ENCODE results near the gene THNSL1.

DNA sequence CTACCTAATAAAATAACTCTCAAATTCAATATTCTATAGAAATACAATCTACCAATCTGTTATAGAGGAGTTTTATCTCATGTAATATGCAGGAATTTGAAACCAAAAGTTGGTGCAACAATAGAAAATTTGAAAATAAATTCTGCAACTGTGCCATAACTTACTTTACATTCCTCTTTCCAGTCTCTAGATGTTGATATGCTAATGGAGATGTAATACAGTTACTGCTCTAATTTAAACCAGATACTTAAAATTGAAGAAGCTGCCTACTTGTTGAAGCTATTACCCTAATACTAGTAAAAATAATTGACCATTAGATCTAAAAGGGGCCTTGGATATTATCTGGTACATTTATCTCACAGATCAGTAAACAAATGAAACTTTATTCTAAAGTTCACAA, 1.8 kb upstream of the THNSL1 start:
- TF ChIP-seq, protein P1, sequence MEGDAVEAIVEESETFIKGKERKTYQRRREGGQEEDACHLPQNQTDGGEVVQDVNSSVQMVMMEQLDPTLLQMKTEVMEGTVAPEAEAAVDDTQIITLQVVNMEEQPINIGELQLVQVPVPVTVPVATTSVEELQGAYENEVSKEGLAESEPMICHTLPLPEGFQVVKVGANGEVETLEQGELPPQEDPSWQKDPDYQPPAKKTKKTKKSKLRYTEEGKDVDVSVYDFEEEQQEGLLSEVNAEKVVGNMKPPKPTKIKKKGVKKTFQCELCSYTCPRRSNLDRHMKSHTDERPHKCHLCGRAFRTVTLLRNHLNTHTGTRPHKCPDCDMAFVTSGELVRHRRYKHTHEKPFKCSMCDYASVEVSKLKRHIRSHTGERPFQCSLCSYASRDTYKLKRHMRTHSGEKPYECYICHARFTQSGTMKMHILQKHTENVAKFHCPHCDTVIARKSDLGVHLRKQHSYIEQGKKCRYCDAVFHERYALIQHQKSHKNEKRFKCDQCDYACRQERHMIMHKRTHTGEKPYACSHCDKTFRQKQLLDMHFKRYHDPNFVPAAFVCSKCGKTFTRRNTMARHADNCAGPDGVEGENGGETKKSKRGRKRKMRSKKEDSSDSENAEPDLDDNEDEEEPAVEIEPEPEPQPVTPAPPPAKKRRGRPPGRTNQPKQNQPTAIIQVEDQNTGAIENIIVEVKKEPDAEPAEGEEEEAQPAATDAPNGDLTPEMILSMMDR (IDR thresholded peaks at IDR 0.05; ENCODE audit: low read depth, low read length): no peak
- TF ChIP-seq EZH2phosphoT487 (IDR thresholded peaks at IDR 0.05; ENCODE audit: low read depth): no peak

All from OCI-LY3 (cell line).